Left forelimb (tissue), 1 donor: ENCODE measurements around the gene RIOK3.

ENCODE experiments used
- DNase-seq: peaks from one replicate; pipeline ENCODE4 v3.0.0-alpha.2; 2018; ENCODE audit warnings: low spot score

Gene RIOK3

GRCh38 chr18:23528580-23529472, 75.7 kb downstream of the RIOK3 start:
- no peak for DNase-seq

- DNase-seq, result no peak
These were observed 76.5 kb downstream of the RIOK3 start for GRCh38 chr18:23529604-23530003.

- DNase-seq, result no peak
These were observed 77.1 kb downstream of the RIOK3 start for GRCh38 chr18:23530195-23530594.

GRCh38 chr18:23531912-23532311, 78.8 kb downstream of the RIOK3 start:
- DNase-seq, result no peak
